HG03558 (cell line): ENCODE results near the gene DOCK2.

Experiments
- ATAC-seq: cut with Tn5 transposase; IDR thresholded peaks from one replicate; pipeline ENCODE4 v1.9.1; 2021; ENCODE audit warnings: moderate number of reproducible peaks; ENCODE audit not compliant: unreplicated experiment; ENCODE audit errors: extremely low read depth

Gene DOCK2

DNA sequence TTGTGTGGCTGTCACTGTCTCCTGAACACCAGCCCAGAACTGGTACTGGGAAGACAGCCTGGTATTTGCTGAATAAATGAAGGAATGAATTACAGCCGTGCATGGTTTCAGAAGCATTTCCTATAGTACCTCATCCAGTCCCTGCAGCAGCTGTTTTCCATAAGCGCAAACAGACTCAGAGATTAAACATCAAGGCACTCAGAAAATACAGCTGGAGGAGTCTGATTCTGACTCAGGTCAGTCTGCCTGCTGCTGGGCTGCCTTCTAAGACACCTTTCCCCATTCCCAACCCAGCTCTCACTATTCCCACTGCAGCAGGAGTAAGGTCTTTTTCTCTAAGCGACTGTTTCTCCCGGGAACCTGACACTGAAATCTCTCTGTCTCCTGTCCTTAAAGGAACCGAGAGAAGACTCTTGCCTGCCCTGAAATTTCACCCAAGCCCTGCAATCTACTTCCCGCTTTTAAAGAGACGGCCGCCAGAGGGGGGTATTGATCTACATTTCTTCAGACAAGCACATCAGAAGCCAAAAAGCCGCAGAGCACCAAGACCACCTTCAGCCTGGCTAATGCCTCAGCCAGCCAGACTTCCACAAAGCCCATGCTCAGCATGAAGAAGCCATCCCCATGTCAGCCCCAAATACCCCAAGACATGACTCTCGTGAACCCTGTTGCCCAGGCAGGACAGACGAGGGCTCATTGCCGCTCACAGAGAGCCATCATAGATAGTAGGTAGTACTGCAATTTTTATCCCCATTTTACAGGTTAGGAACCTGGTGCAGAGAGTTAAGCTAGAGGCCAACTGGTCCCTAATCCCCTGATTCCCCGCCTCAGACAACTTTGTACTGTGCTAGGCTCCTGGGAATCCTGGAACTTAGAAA, 463.2 kb downstream of the DOCK2 start:
- ATAC-seq: no peak

DNA sequence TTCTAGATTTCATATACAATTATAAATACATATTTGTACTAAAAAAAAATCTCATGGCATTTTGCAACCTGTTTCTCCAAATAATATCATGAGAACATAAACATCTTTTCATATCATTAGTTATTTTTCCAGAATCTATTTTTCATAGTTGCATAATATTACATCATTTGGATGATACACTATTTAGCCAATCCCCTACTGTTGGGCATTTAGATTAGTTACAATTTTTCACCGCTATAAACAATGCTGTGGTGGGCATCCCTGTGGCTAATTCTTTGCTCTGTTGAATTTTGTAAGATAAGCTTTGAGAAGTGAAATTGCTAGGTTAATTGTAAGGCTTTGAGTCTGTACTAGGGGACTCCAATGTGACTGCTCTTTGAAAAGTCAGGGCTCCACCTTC, 466.4 kb downstream of the DOCK2 start:
- ATAC-seq: no peak

GRCh38 chr5:170104299-170104698, 467.2 kb downstream of the DOCK2 start:
- no peak for ATAC-seq

DNA sequence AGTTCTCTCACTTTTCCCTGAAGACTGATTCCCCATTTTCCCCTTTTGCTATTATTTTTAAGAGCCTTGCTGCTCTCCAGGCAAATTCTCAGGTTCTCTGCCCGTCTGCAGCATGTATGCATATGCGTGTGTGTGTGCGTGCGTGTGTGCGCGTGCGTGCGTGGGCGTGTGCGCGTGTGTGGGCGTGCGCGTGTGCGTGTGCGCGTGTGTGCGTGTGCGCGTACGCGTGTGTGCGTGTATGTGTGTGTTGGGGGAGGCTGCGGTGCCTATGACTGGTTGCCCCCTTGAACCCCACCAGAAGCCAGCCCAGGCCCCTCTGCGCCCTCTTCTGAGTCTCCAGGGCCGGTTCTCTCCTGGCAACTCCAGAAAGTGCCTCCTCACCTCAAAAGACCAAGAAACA, 467.6 kb downstream of the DOCK2 start:
- ATAC-seq: no peak

DNA sequence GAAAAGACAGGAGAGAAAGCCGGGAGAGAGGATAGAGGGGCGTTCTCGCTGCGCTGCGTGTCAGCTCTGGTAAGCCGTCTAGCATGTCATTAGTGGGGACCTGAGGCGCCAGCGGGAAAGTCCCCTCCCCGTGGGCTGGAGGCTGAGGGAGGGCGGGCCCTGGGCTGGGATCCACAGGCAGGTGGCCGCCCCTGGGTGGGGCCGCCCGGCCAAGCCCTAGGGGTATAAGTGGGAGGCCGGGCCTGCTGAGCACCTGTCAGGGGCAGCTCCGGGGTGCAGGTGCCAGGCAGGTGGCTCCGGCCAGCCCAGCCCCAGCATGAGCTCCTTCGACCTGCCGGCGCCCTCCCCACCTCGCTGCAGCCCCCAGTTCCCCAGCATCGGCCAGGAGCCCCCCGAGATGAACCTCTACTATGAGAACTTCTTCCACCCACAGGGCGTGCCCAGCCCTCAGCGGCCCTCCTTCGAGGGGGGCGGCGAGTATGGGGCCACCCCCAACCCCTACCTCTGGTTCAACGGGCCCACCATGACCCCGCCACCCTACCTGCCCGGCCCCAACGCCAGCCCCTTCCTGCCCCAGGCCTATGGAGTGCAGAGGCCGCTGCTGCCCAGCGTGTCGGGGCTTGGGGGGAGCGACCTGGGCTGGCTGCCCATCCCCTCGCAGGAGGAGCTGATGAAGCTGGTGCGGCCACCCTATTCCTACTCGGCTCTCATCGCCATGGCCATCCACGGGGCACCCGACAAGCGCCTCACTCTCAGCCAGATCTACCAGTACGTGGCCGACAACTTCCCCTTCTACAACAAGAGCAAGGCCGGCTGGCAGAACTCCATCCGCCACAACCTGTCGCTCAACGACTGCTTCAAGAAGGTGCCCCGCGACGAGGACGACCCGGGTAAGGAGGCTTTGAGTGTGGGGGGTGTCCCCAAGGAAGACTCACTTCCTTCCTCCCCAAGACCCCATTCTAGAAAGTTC, 468.9 kb downstream of the DOCK2 start, which contains the start of gene FOXI1:
Gene FOXI1, plus strand, starts transcription at position 256 of the 970 bp plus-strand sequence. Its CDS starts 61 bp downstream, at position 317.
- ATAC-seq: no peak

- no peak for ATAC-seq
These were observed 470.6 kb downstream of the DOCK2 start for GRCh38 chr5:170107674-170108073.

GRCh38 chr5:170108266-170108785, 471.3 kb downstream of the DOCK2 start:
- no peak for ATAC-seq

- ATAC-seq: no peak
These were observed 472.3 kb downstream of the DOCK2 start for GRCh38 chr5:170109059-170110031.

DNA sequence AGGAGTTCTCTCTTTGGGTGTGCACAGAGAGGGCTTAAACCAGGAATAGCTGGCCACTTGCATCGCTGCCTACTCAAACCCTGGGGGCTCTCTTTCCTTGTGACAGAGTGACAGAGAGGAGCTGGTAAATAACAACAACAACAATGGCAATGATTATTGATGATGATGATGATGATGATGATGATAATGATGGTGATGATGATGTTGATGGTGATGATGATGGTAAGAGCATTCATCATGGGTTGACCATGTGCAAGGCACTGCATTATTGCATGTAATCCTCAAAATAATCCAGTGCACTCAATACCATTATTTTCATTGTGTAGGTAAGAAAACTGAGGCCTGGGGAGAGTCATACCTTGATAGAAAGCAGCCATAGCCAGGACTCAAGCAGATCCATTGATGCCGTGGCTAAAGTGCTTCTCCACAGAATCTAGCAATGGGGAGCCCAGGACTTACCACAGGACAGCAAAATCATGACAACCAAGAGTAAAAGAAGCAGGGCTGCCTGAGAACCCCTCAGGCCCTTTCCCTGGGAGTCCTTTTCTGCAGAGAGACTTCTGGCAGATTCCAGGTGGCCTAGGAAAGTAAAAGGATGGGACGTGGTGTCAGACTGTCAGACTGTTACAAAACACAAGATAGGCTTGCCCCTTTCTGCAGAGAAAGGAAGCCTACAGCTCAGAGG, 473.5 kb downstream of the DOCK2 start:
- no peak for ATAC-seq

- ATAC-seq: no peak
These were observed 474.2 kb downstream of the DOCK2 start for GRCh38 chr5:170111088-170111785.

DNA sequence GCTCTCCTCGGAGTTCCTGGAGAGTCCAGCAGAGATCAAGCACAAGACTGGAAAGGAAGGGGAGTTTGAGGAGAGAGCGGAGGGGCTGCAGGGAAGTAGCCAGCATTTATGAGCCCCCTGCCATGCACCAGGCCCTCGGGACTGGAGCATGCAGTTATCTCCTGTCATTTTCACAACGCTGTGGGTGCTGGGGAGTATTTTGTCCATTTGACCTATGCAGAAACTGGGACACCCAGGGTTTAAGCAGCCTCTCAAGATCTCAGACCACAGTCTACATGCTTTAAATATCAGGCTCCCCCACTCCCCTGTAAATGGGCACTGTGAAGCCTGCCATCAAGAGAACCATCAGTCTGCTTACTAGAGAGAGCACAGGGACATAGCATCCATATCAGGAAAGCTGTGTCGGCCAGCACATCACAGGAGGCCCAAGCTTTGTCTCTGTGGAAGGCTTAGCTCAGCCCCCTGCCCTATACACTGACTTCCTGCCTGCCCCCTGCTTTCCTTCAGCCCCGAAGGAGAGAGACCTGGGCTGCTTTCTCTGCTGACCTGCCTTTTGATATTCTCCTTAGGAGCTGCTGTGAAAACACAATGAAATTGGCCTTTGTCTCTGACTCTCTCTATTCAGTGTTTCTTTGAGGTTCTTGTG, 475.9 kb downstream of the DOCK2 start:
- no peak for ATAC-seq

DNA sequence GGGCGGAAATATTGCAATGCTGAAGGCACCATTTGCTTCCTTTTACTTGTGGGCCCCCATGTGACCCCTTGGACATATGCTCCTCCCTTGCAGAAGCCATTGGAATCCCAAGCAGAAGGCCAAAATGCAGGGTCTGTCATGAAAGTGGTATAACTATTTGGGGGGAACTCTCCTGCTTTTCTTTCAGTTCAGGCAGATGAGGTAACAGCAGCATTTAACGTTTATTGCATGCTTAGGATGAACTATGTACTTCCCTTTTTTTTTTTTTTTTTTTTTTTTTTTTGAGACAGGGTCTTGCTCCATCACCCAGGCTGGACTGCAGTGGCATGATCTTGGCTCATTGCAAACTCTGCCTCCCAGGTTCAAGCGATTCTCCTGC, 476.4 kb downstream of the DOCK2 start:
- no peak for ATAC-seq

GRCh38 chr5:170114271-170114670, 477.2 kb downstream of the DOCK2 start:
- no peak for ATAC-seq

DNA sequence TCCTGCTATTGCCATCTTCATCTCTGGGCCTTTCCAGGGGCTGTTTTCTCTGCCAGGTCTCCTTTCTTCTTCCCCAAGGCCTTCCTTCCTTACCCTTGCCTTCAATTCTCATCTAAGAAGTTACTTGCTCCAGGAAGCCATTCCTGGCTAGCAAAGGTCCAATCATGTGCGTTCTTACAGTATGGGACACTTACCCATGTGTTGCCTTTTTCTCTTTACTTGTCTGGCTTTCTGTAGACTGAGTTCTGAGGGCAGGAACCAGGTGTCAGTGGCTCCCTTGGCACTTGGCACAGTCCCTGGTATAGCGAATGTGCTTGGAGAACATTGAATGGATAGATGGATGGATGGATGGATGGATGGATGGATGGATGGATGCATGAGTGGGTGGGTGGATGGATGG, 478.9 kb downstream of the DOCK2 start:
- no peak for ATAC-seq

DNA sequence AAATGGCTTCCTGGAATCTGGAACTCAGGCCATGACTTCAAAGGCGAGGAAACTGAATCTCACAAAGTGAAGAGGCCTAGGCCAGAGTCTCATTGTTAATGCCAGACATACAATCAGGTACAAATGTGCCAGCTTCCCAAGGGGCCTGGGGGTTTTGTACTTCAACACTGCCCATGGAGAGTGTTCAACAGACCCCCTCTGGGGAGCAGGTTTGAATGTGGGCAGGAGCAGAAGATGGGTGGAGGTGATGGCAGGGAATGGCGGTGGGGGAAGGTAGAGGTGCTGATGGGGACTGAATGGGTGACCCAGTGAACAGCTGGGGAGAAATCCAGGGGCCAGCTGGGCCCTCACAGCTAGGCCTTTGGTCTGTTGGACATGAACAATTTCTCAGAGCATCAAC, 480.7 kb downstream of the DOCK2 start:
- ATAC-seq: no peak

DNA sequence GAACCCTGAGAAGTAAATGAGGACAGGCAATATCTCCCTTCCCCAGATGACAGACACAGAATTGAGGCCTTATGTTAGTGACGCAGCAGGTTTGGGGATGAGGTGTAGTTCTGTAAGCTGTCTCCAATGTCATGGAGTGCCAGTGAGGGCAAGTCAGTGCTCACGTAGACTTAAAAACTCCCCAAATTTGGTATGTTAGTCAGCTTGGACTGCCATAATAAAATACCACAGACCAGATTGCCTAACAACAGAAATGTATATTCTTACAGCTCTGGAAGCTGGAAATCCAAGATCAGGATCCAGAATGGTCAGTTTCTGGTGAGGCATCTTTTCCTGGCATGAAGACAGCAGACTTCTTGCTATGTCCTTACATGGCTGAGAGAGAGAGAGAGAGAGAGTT, 483.5 kb downstream of the DOCK2 start:
- no peak for ATAC-seq

GRCh38 chr5:170121321-170121720, 484.2 kb downstream of the DOCK2 start:
- ATAC-seq: no peak

GRCh38 chr5:170126061-170126460, 489.0 kb downstream of the DOCK2 start:
- no peak for ATAC-seq
